ENCODE measurements around the gene SLU7.
"Not testable (repeated sequence)": the region's sequence is repeated elsewhere in the genome, so short reads cannot be mapped to it uniquely, and the experiment has no call there.

The SLU7 gene

DNA sequence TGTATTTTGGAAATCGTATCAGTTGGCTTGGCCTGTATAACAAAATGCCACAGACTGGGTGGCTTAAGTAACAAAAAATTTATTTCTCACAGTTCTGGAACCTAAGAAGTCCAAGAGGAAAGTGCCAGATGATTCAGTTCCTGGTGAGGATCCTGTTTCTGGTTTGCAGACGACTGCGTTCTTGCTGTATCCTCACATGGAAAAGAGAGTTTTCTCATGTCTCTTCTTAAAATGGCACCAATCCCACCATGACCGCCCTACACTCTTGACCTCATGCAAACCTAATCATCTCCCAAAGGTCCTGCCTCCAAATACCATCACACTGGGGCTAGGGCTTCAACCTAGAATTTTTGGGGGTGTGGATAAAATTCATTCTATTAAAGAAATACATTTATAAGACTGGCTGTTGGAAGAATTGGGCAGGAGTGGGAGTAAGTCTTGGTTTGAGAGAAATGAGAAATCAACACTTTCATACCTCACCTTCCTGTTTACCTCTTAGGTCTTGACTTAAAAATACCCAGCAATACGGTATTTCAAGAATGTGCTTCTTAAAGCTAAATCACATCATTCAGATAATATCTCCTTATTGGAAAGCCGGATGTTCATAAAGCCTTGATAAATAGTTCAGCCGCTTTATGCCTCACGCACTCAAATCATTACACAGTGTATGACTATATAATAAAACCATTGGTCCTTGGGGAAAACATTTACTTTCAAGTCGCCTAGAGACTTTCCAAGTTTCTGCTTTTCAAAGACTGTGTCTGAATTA, 31.5 kb upstream of the SLU7 start:
- no peak for DNase-seq

DNA sequence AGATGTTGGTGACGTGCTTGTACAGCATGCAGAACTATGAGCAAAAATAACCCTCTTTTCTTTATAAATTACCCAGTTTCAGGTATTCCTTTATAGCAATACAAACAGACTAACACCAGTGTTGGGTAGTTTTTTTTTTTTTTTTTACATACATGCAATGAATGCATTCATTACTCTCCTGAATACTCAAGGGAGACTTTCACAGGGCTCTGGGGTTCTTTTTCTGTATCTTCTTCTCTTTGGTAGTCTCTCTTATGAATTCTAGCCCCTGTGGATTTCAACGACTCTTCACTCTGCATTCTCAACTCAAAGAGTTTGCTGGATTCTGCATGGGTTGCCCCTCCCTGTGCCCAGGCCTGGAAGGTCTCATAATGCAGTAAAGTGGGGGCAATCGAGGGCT, 30.6 kb upstream of the SLU7 start:
- no peak for DNase-seq

DNA sequence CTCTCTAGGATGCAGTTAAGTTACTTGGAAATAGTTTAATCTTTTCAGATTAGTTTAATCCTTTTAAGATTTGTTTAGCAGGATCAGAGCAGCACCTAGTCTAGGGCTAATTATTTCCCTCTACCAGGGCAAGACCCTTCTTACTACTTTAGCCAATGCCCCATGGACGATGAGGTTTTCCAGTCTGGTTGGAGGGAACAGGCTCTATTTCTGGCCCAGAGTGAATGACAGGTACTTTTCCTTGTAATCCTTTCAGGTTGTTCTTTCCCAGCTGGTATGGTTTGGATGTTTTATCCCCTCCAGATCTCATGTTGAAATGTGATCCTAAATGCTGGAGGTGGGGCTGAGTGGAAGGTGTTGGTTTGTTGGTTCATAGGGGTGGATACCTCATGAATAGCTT, 30.0 kb upstream of the SLU7 start:
- no peak for DNase-seq

DNA sequence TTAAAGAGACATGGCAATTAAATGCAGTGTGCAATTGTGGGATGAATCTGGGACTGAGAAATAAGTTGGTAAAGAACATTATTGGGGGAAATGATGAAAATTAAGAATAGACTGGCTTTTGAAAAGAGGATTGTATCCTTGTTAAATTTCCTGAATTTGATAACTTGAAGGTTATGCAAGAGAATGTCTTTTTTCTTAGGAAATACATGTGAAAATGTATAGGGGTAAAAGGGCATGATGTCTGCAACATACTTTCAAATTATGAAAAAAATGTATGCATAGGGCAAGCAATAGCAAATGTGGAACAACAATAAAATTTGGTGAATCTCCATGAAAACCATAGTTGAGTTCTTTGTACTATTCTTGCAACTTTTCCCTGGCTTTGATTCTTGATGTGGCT, 26.9 kb upstream of the SLU7 start:
- no peak for DNase-seq

DNA sequence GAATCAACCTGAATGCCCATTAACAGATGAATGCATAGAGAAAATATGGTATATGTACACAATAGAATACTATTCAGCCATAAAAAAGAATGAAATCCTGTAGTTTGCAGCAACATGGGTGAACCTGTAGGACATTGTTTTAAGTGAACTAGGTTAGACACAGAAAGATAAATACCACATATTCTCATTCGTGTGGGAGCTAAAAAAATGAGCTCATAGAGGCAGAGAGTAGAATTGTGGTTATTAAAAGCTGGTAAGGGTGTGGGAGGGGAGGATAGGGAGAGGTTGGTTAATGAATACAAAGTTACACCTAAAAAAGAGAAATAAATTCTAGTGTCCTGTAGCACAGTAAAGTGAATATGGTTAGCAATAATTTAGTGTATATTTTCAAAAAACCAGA, 26.3 kb upstream of the SLU7 start:
- DNase-seq, result no peak

DNA sequence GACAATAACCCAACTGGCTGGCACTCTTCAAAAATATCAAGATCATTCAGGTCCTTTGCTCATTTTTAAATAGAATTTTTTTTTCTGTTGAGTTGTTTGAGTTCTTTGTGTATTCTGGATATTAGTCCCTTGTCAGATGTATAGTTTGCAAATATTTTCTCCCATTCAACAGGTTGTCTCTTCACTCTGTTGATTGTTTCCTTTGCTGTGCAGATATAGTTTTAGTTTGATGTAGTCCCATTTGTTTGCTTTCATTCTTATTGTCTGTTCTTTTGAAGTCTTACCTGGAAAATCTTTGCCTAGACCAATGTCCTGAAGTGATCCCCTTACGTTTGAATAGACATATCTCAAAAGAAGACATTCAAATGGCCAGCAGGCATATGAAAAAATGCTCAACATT, 25.5 kb upstream of the SLU7 start:
- DNase-seq, result no peak

DNA sequence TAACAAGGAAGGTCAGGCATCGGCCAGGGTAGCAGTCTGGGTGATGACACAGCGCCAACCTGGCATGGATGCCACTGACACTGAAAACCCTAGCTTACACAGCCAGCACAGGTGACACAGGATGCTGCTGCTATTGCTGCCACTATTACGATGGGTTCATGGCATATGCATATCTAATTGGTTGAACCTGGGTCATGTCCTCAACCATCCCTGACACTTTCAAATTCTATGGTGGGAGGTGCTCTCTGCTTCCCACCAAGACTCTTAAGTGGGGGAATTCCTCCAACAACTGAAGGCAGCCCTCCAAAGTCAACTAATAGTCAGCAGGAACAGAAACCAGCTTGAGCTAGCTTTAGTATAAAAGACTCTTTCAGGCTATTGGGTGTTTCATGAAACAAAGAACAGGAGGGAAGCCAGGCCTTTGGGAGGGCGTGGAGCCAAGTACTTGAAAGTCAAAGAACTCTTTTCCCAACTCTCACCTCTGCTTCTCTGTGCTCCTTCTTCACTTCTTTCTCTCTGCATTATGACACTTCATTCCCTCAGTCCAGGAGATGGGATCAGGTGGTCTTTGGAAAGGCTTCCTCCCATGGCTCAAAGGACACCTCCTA, 24.0 kb upstream of the SLU7 start:
- DNase-seq, result no peak

DNA sequence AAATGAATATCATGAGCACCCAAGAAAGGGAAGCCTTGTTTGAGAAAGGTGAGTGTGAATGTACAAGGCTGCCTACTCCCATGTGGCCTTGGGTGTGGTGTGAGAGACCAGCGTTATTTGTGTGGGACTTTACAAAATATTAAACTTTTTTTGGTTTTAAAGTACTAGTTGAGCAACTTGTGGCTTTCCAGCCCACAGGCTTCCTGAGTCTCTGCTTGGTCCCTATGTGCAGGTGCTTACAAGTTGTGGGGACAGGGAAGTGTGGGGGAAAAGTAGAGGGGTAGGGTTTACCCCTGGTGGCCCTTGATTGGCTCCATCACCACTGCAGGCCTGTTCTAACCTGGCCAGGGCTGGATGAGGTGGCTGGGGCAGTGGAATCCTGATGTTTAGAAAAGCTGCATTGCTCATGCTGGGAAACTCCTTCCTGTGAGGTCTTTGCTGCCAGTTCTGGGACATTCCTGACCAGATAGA, 22.5 kb upstream of the SLU7 start:
- DNase-seq, result no peak

DNA sequence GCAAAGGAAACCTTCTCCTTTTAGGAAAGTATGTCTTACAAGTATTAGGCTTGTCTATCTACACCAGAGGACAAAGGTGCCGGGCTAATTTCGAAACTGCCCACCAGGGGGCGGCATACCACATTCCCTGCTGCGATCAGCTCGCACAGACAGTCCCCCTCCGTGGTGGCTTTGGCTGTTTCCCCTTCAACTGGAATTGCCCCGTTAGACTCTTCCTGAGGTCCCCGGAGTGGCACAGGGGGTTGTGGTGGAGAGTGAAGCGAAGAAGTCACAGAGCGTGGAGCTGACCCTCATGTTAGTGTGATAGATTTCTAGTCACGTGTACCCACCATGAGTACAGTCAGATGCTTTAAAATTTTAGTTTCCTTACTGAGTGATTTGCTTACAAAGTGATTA, 20.3 kb upstream of the SLU7 start:
- DNase-seq, result peak; percentile 71 to 87 (median 80)

DNA sequence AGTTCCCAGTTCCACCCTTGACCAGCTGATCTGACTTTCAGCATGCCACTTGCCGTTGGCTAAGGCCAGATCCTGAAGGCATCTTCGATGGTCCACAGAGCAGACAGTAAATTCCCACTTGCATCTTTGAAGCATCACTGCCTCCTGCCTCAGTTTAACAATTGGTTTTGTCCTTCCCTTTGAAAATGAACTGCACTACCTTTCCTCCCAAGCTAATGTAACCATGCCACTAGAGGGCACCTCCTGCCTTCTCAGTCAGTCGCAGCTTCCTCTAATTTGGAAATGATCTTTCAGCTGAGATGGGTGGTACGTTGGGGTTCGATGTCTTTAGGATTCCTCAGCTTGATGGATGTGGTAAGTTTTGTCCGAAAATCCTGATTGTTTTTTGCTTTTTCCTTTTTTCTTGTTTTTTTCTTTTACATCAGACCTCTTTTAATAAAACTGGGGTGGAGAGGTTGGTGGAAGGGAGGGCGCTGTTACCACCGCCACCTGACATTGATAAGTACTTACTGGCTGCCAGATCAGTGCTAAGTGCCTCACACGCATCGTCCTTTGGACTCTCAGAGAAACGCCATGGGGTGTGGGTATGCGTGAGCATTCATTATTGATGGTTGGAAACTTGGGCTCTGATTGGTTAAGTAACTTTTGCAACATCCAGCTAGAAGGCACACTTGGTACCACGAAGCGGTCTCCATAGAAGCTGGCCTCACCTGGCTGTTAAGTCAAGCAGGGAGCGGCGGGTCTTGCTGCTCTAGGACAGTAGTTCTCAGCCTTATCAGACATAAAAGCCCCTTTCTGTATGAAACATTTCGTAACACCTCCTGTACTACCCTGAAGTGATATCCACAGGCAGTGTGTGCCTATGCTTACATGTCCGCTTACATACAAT, 19.7 kb upstream of the SLU7 start:
- peak in 4 of 5 donors; percentile 26 to 78 (median 42) for DNase-seq

DNA sequence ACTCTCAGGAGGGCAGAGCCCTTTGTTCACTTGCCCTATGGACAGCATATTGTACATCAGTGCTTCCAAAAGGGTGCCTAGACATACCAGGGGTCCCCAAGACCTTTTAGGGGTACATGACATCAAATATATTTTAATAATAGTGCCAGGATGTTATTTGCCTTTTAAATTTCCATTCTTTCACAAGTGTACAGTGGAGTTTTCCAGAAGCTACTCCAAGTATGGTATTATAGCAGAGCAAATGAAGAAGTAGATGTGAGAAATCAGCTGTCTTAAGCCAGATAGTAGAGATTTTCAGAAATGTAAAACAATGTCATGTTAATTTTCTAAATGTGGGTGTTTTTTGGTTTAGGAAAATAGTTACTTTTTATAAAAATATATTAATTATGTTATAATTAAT, 18.4 kb upstream of the SLU7 start:
- no peak for DNase-seq

DNA sequence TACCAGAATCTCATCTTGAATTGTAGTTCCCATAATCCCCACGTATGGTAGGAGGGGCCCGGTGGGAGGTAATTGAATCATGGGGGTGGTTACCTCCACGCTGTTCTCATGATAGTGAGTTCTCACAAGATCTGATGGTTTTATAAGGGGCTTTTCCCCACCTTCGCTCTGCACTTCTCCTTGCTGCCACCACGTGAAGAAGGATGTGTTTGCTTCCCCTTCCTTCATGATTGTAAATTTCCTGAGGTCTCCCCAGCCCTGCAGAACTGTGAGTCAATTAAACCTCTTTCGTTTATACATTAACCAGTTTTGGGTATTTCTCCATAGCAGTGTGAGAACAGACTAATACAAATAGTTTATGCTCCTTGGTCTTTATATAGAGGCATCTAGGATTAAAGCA, 17.8 kb upstream of the SLU7 start:
- not testable (repeated sequence) for DNase-seq

DNA sequence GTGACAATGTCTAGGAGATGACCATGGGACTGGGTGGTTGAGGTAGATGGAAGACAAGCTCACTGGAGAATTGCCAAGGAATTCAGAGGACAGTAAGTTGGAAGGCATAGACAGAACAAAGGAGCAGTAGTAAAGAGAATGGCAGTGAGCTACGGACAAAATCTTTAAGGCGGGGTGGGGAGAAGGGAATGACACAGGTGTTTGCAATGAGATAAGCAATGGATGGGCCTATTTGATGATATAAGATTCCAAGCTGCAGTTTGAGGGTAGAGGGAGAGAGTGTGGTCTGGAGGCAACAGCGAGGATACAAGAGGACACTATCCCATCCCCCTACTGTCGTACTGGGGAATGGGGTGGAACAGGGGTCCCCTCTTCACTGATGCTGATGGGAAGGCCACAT, 17.1 kb upstream of the SLU7 start:
- no peak for DNase-seq

DNA sequence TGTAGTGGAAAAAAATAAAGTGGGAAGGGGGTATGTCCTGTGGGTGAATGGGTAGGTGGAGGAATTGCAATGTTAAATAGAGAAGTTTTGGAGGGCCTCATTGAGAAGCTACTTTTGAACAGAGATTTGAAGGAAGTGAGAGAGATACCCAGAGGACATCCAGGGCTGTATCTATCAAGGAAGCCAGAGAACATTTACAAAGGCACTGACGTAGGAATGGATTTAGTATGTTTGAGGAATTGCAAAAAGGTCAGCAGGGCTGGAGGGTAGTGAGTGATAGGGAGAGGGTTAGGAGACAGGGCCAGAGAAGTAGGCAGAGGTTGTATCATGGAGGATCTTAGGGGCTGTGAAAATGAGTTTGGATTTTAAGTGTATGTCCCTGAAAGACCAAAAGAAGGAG, 16.7 kb upstream of the SLU7 start:
- no peak for DNase-seq

DNA sequence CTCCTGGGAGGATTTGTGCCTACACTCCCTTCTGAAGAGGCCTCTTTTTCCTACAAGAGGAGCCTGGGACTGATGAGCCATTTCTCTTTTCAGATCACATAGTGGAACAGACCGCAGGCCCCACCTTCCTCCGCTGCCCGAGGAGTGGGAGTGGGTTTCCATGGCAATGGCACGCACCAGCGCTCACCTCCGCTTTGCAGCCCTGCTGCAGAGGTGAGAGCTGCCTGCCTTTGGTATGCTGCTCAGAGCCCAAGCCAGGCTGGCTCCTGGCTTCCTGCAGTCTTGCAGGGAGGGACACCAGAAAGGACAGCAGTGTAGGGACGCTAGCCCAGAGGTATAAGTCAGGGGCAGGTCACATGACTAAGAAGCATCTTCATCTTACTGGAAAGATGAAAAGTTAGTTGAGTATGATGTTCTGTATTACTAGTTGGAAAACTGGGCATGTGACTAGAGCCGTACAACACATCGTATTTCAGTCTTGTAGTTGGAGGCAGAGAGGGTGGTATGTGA, 15.2 kb upstream of the SLU7 start:
- DNase-seq, result peak in 1 of 5 donors; percentile 51

DNA sequence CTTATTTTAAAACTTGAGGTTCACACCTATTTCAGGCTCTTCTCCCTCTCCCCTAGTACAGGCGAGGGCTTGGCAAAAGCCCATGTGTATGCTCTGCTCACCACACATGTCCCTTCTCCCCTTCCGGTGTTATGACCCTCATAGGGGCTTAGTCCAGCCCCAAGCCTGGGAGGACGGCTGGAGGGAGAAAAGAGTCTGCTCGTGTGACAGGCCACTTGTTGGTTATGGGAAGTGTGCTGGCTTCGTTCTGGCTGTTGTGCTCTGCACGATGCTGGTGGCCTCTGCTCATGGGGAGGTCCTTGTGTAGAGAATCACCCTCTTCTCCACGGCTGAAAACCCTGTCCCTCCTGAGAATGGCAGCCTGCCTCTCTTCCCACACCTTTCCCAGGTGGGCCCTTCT, 13.9 kb upstream of the SLU7 start:
- no peak for DNase-seq

DNA sequence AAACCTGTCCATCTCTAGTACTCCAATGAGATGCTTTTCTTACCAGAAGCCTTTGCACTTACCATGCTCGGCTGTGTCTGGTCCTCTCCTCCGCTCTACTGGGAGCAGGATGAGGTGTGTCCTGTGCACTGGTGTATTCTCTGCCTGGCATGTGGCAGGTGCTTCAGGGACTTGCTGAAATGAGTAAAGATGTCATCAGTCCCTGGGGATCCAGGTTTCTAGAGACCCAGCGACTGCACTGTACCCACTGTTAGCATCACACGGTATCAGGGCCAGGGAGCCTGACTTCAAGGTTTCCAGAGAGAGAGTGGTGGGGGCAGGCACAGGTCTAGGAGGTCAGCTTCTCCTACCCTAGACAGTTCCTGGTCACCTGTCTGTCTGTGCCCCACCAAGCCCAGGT, 13.3 kb upstream of the SLU7 start:
- no peak for DNase-seq

DNA sequence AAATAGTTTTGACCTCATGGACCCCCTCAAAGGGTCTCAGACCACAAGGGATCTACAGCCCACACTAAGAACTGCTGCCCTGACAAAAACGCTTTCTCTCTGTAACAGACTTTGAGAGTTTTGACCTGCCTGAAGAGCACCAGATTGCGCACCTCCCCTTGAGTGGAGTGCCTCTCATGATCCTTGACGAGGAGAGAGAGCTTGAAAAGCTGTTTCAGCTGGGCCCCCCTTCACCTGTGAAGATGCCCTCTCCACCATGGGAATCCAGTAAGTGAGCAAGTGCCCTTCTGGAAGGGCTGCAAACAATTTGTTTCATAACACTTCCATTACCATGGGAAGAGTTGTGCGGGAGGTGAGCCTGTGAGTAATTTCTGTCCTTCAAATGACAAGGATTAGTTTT, 8.7 kb upstream of the SLU7 start:
- no peak for DNase-seq

DNA sequence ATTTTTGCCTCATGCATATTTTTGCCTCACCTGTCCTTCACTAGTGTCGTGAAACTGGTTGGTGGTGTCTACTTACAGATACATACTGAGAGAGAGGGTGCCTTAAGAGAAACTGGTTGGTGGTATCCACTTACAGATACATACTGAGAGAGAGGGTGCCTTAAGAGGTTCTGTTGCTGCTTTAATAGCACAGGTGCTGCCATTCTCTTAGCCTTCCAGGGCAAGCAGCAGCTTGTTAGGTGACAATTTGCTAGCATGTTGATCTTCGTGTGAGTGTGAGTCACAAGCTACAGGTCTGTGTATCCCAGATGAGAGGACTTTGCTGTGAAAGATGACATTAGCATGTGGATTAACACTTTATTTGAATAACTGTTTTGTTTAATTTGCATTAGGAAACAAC, 4.2 kb upstream of the SLU7 start:
- no peak for DNase-seq

DNA sequence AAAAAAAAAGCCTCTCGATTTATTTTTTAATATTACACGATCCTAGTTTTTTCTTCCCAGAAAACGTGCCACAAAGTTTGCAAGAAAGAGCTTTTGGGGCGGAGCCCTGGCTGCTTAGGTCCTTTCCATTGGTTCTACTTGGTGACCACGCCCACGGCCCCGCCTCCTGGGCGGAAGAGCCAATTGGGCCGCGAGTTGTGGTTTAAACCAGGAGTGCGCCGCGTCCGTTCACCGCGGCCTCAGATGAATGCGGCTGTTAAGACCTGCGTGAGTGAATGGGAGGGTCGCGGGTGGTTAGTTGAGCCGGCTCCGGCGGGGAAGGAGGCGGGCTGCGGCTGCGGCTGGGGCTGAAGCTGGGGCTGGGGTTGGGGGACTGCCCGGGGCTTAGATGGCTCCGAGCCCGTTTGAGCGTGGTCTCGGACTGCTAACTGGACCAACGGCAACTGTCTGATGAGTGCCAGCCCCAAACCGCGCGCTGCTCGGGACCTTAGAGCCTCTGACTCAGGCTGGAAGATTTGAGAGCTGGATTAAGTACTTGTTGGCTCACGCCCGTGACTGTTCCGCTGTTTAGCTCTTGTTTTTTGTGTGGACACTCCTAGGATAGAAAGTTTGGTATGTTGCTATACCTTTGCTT, 2.9 kb upstream of the SLU7 start, which contains the start of gene PTTG1:
Gene PTTG1 (plus strand): TSS at position 231 of the 634 bp plus-strand sequence. CDS start 458 bp downstream, outside the sequence.
- peak; percentile 80 to 97 (median 85) for DNase-seq

DNA sequence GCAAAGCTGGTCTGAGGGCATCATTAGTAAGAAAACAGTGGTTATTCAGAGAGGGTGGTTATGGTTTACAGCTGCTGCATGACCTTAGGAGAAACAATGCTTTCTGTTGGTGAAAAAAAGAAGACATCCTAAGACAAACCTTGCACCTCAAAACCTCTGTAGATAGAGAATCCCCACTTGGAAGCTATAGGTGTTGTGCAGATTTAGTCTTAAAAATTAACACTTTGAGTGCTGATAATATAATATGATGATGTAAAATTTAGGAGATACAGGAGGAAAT, 1.4 kb upstream of the SLU7 start:
- no peak for DNase-seq

DNA sequence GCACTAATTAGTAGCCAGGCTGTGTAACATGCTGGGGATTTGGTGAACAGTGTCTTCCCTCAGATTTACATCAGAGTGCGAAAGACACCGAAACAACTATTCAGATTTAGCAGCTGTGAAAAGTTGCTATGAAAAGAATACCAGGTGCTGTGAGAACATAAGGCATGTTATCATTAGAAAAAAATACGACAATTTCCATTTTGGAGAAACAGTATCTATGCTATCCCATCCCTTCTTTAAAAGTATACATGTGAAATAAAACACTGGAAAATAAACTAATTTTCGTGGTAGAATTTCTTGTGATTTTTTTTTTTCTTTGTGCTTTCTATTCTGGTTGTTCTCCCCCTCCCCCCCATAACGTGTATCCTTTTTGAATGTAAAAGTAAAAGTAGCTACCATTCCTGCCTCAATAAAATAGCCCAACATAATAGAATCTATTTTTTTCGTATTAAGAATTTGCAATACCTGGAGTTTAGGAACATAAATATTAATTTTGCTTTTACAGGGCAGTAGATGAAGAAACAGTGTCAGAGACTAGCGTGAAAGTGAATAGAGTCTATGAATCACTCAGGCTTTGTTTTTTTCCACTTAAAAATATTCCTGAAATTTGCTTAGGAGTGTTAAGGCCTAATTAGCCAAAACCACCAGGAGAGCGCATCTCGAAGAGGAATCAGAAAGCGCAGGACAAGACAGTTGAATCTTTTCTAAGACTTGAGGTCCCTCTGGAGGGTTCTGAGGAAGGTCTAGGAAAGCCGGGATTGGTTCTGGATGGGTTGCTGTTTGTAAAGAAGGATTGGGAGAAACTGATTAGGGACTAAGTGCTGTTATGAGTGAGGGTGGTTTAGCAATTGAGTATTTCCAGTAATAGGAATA, 813 bp upstream of the SLU7 start:
- no peak for DNase-seq
